Left ventricle myocardium superior (tissue), 1 donor: ENCODE data around the gene CLIC1. TPM values are rescaled to one million over a fixed set of nuclear protein-coding genes. Genes with fewer than 3 reads are reported as not detected.
"Not testable (repeated sequence)": the region's sequence is repeated elsewhere in the genome, so short reads cannot be mapped to it uniquely, and the experiment has no call there.

Experiments
- ATAC-seq: fragments of 200-7000 bp; cut with Tn5 transposase; one replicate; pipeline ENCODE4 v1.9.1; 2020; ENCODE audit warnings: mild to moderate bottlenecking, moderate library complexity
- DNase-seq: peaks from one replicate; pipeline ENCODE4 v3.0.0-alpha.2; 2020
- intact Hi-C: fragments of 100-400 bp; cut with micrococcal nuclease; formaldehyde crosslinking; loops from one replicate; pipeline ENCODE4 v1.11.0; 2022
- total RNA-seq: library from RNA; stranded (reverse); fragmentation: NEBNext Ultra II Directional; extraction: Animal tissue kit (Norgen Biotek cat#: 25700); gene quantifications from one replicate; pipeline ENCODE4 v1.2.1, GENCODE V29; 2021
- donor health status: DM: no; HTN: yes; CAD: no; lungs with severe emphysema.

The CLIC1 gene
- total RNA-seq, 1 donor from 2014 or later: 77.4 TPM

- DNase-seq (no peak), ATAC-seq (no peak)
- intact Hi-C loops: no loop called here
These were observed 25.1 kb downstream of the CLIC1 start for GRCh38 chr6:31711233-31711632.

GRCh38 chr6:31710523-31711219 lies 25.7 kb downstream of the CLIC1 start:
- ATAC-seq: no peak
- DNase-seq: no peak
- intact Hi-C loops: no loop called here

GRCh38 chr6:31709157-31709556 lies 27.2 kb downstream of the CLIC1 start:
- ATAC-seq, DNase-seq, intact Hi-C loops: not testable (repeated sequence)

- ATAC-seq: no peak
- intact Hi-C loops: no loop called here
- no peak for DNase-seq
These were observed 28.1 kb downstream of the CLIC1 start for GRCh38 chr6:31708224-31708623.

- ATAC-seq: no peak
- DNase-seq: no peak
- intact Hi-C loops: no loop called here
These were observed 28.6 kb downstream of the CLIC1 start for GRCh38 chr6:31707701-31708100.

- DNase-seq: no peak
- ATAC-seq: no peak
- intact Hi-C loops: no loop called here
These were observed 29.7 kb downstream of the CLIC1 start, which contains the start of gene LY6G6F for GRCh38 chr6:31706599-31706998. Gene LY6G6F, plus strand, starts transcription at chr6:31706866. Its CDS starts 41 bp downstream, at chr6:31706907.

- ATAC-seq: no peak
- intact Hi-C loops: no loop called here
- DNase-seq: no peak
These were observed 30.4 kb downstream of the CLIC1 start for GRCh38 chr6:31705931-31706330.

GRCh38 chr6:31702819-31703716 lies 33.3 kb downstream of the CLIC1 start, which contains the start of gene ABHD16A:
Gene ABHD16A, minus strand, starts transcription at chr6:31703324. Its CDS starts 43 bp downstream, at chr6:31703281.
- peak; percentile 99 for ATAC-seq
- intact Hi-C loops: no loop called here

GRCh38 chr6:31702405-31702818 lies 33.9 kb downstream of the CLIC1 start:
- ATAC-seq: peak; percentile 23
- intact Hi-C loops: no loop called here
- DNase-seq: no peak

More at GRCh38 chr6:31702819-31703716, 33.3 kb downstream of the CLIC1 start, which contains the start of gene ABHD16A:
- peak; percentile 99 for DNase-seq

- intact Hi-C loops: no loop called here
- DNase-seq (peak; percentile 55), ATAC-seq (peak; percentile 10)
These were observed 34.5 kb downstream of the CLIC1 start for GRCh38 chr6:31701666-31702404.

- ATAC-seq (no peak), DNase-seq (no peak)
- intact Hi-C loops: no loop called here
These were observed 35.5 kb downstream of the CLIC1 start for GRCh38 chr6:31700740-31701401.

GRCh38 chr6:31697555-31697954 lies 38.8 kb downstream of the CLIC1 start:
- no peak for ATAC-seq
- no peak for DNase-seq
- intact Hi-C loops: no loop called here

- no peak for DNase-seq
- intact Hi-C loops: no loop called here
- no peak for ATAC-seq
These were observed 42.8 kb downstream of the CLIC1 start for GRCh38 chr6:31693535-31693934.

- no peak for ATAC-seq
- intact Hi-C loops: no loop called here
These were observed 43.4 kb downstream of the CLIC1 start for GRCh38 chr6:31692886-31693285.

GRCh38 chr6:31692353-31692752 lies 44.0 kb downstream of the CLIC1 start:
- peak; percentile 7 for DNase-seq
- no peak for ATAC-seq
- intact Hi-C loops: no loop called here

More at GRCh38 chr6:31692886-31693285, 43.4 kb downstream of the CLIC1 start:
- DNase-seq: no peak

GRCh38 chr6:31691564-31692108 lies 44.7 kb downstream of the CLIC1 start:
- DNase-seq (peak; percentile 25), ATAC-seq (no peak)
- intact Hi-C loops: no loop called here

- DNase-seq (no peak), ATAC-seq (no peak)
- intact Hi-C loops: no loop called here
These were observed 45.3 kb downstream of the CLIC1 start for GRCh38 chr6:31691078-31691463.

- intact Hi-C loops: no loop called here
- DNase-seq: peak; percentile 6
- ATAC-seq: no peak
These were observed 45.9 kb downstream of the CLIC1 start for GRCh38 chr6:31690231-31691077.
